HepG2 (cell line): ENCODE results near the gene CAVIN1. TPM values are rescaled to one million over a fixed set of nuclear protein-coding genes. Genes with fewer than 3 reads are reported as not detected.

Experiments used
- ATAC-seq: fragments of 200-7000 bp; cut with Tn5 transposase; 3 replicates; pipeline ENCODE4 v1.9.1; 2020; ENCODE audit warnings: mild to moderate bottlenecking, moderate library complexity
- BruUV-seq: library from RNA; stranded (reverse); fragments of 400-500 nt; replicated peaks from 2 replicates; lab custom pipeline; 2021; lab: Mats Ljungman, UMichigan
- CTCF ChIA-PET: fragments of 300-600 bp; formaldehyde crosslinking; extraction: SDS; loops from one replicate; lab custom pipeline; 2021; ENCODE audit warnings: low total read pairs, inconsistent platforms, low intra/inter-chr PET ratio; lab: Yijun Ruan, JAX
- POLR2A ChIA-PET: fragments of 350-600 bp; sonication (Branson Sonifier 250); formaldehyde crosslinking; loops from one replicate; lab custom pipeline; 2020; ENCODE audit warnings: antibody characterized with exemption, inconsistent platforms; lab: Yijun Ruan, JAX
- DNase-seq: peaks from one replicate; pipeline ENCODE4 v3.0.0-alpha.2; 2015; ENCODE audit warnings: low spot score
- FAIRE-seq: peaks from 3 replicates; lab custom pipeline; 2011; peaks lifted over from hg19 to GRCh38; lab: Jason Lieb, UNC
- H2AFZ ChIP-seq: one replicate; pipeline ENCODE4 v1.6.1; 2011; ENCODE audit warnings: low read length, inconsistent platforms
- H3K27ac ChIP-seq: fragments of 300-600 bp; 3 replicates; pipeline ENCODE4 v1.8.0; 2011; ENCODE audit warnings: mixed run types, mild to moderate bottlenecking, mixed read lengths, low read length, inconsistent platforms; ENCODE audit not compliant: insufficient read depth; ENCODE audit errors: extremely low read length
- H3K27me3 ChIP-seq, 2 experiments: fragments of 200-600 bp in 1 of 2; 2 replicates in 1 of 2; 3 replicates in 1 of 2; pipeline versions ENCODE4 v1.6.0 to v1.8.0; 2011; ENCODE audit warnings: low read length in 2 of 2, mild to moderate bottlenecking in 2 of 2, moderate library complexity in 2 of 2, inconsistent platforms in 1 of 2; ENCODE audit not compliant: insufficient read depth in 2 of 2, control insufficient read depth in 1 of 2
- H3K36me3 ChIP-seq, 2 experiments: fragments of 200-600 bp in 1 of 2; replicated peaks in 1 of 2; 2 replicates in 1 of 2; 3 replicates in 1 of 2; pipeline versions ENCODE4 v1.5.1 to v1.8.0; 2011; ENCODE audit warnings: low read length in 2 of 2, inconsistent platforms in 1 of 2; ENCODE audit not compliant: insufficient read depth in 2 of 2, control insufficient read depth in 1 of 2
- H3K4me1 ChIP-seq: 2 replicates; pipeline ENCODE4 v1.5.1; 2012; ENCODE audit warnings: low read length, inconsistent platforms; ENCODE audit not compliant: insufficient read depth
- H3K4me2 ChIP-seq: 2 replicates; pipeline ENCODE4 v1.6.0; 2011; ENCODE audit warnings: low read depth, low read length, inconsistent platforms
- H3K4me3 ChIP-seq, 3 experiments: fragments of 200-600 bp in 1 of 3; sonication (generic), shearing (Covaris generic) in 1 of 3; replicated peaks in 1 of 3; 2 replicates each; pipeline ENCODE4 v1.5.1; 2011 to 2016; ENCODE audit warnings: low read length in 3 of 3, inconsistent platforms in 2 of 3, low read depth in 2 of 3, mild to moderate bottlenecking in 2 of 3, control low read depth in 1 of 3, mixed read lengths in 1 of 3; ENCODE audit not compliant: insufficient read depth in 1 of 3
- H3K79me2 ChIP-seq: one replicate; pipeline ENCODE4 v1.6.1; 2011; ENCODE audit warnings: low read length, inconsistent platforms; ENCODE audit not compliant: insufficient read depth
- H3K9ac ChIP-seq: 2 replicates; pipeline ENCODE4 v1.6.0; 2011; ENCODE audit warnings: mild to moderate bottlenecking, low read depth, low read length, inconsistent platforms; ENCODE audit not compliant: insufficient read depth
- H3K9me3 ChIP-seq: 2 replicates; pipeline ENCODE4 v1.5.1; 2012; ENCODE audit warnings: mild to moderate bottlenecking, low read length
- H4K20me1 ChIP-seq: 2 replicates; pipeline ENCODE4 v1.6.0; 2011; ENCODE audit warnings: inconsistent platforms, mild to moderate bottlenecking, low read length, moderate library complexity; ENCODE audit not compliant: insufficient read depth
- HIVEP1 ChIP-seq: sonication (generic); formaldehyde crosslinking; IDR thresholded peaks from 2 replicates; pipeline ENCODE4 v1.4.0; 2020; ENCODE audit warnings: mild to moderate bottlenecking, missing genetic modification reagents
- KLF12 ChIP-seq: sonication (generic); formaldehyde crosslinking; IDR thresholded peaks from 2 replicates; pipeline ENCODE4 v1.4.0; 2020; ENCODE audit warnings: missing genetic modification reagents, borderline replicate concordance
- ZEB1 ChIP-seq: IDR thresholded peaks from 2 replicates; pipeline ENCODE4 v1.6.1; 2012; ENCODE audit warnings: mild to moderate bottlenecking, low read depth, inconsistent platforms; ENCODE audit not compliant: insufficient replicate concordance
- ZNF180 ChIP-seq: sonication (generic); formaldehyde crosslinking; IDR thresholded peaks from 2 replicates; pipeline ENCODE4 v1.4.0; 2020; ENCODE audit warnings: low read depth, missing genetic modification reagents, borderline replicate concordance
- ZNF496 ChIP-seq: sonication (generic); formaldehyde crosslinking; IDR thresholded peaks from 2 replicates; pipeline ENCODE4 v1.8.1; 2023; ENCODE audit warnings: mild to moderate bottlenecking, moderate library complexity, missing genetic modification reagents; ENCODE audit not compliant: insufficient replicate concordance
- WGBS: methylation state at CpG from one replicate; pipeline ENCODE4 v1.1.6; 2017; ENCODE audit warnings: low lambda C conversion rate; 5-methylcytosine and 5-hydroxymethylcytosine counted together
- in situ Hi-C: cut with HindIII; loops from 2 replicates; pipeline ENCODE4 v1.10.0; 2017; ENCODE audit warnings: low pct_unique_long_range_greater_than_20kb; ENCODE audit not compliant: extremely low pct_ligation_motif_present
- intact Hi-C: fragments of 100-400 bp; cut with micrococcal nuclease; formaldehyde crosslinking; loops from one replicate; pipeline ENCODE4 v1.10.0; 2022; ENCODE audit not compliant: unreplicated experiment
- polyA plus RNA-seq, 8 experiments: library from polyadenylated mRNA; depleted of rRNA in 3 of 8; stranded (reverse) in 7 of 8; unstranded in 1 of 8; fragments of >200 nt; fragmentation: Illumina TruSeq in 4 of 8; extraction: Trizol in 4 of 8; gene quantifications; 2 replicates each; pipeline versions ENCODE4 v1.2.1 to v1.2.3, GENCODE V29; 2011 to 2016; ENCODE audit warnings: low read depth in 4 of 8, missing spikeins in 1 of 8, mixed read lengths in 1 of 8; ENCODE audit not compliant: insufficient read depth in 1 of 8
- total RNA-seq, 5 experiments: library from RNA; depleted of rRNA; stranded (reverse); fragments of >200 nt; fragmentation: Illumina TruSeq; extraction: Trizol; gene quantifications; 2 replicates each; pipeline ENCODE4 v1.2.3, GENCODE V29; 2016; ENCODE audit warnings: low read depth in 1 of 5
- TF ChIP-seq, protein P1 (sequence below): sonication (generic); formaldehyde crosslinking; IDR thresholded peaks from 2 replicates; pipeline ENCODE4 v1.4.0; 2020; ENCODE audit warnings: missing genetic modification reagents
- TF ChIP-seq, protein P2 (sequence below): sonication (generic); formaldehyde crosslinking; IDR thresholded peaks from 2 replicates; pipeline ENCODE4 v1.5.0; 2020; ENCODE audit warnings: mild to moderate bottlenecking, missing genetic modification reagents
- TF ChIP-seq, protein P3 (sequence below): sonication (generic); formaldehyde crosslinking; IDR thresholded peaks from 2 replicates; pipeline ENCODE4 v1.8.0; 2022; ENCODE audit warnings: mild to moderate bottlenecking, missing genetic modification reagents
- TF ChIP-seq, protein P4 (sequence below): sonication (generic); formaldehyde crosslinking; IDR thresholded peaks from 2 replicates; pipeline ENCODE4 v1.5.1; 2020; ENCODE audit warnings: mild to moderate bottlenecking, missing genetic modification reagents, borderline replicate concordance

The CAVIN1 gene
- total and polyA plus RNA-seq, 2 of the 13 experiments (the other 11 are each of a cell fraction or from before 2014, with no cell fraction given), result 15.9 to 25.5 TPM

DNA sequence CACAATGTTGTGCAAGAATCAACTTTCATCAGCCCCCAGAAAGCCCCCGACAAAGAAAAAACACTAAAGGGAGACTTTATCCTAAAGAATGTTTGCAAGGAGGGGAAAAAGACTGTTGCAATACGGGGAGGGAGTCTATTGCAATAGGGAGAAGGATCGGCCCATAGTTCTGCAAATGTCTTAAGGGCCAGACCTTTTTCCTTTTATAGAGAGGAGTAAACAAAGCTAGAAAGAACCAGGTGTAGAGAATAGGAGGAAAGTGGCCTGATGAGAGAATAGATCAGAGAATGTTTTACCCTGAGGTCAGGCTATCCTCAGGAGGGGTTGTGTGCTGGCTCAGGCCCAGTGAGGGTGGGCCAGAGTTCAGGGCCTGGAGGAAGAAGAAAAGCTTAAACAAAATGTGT lies 8.7 kb upstream of the CAVIN1 start (continued):
- TF ChIP-seq, protein P1, sequence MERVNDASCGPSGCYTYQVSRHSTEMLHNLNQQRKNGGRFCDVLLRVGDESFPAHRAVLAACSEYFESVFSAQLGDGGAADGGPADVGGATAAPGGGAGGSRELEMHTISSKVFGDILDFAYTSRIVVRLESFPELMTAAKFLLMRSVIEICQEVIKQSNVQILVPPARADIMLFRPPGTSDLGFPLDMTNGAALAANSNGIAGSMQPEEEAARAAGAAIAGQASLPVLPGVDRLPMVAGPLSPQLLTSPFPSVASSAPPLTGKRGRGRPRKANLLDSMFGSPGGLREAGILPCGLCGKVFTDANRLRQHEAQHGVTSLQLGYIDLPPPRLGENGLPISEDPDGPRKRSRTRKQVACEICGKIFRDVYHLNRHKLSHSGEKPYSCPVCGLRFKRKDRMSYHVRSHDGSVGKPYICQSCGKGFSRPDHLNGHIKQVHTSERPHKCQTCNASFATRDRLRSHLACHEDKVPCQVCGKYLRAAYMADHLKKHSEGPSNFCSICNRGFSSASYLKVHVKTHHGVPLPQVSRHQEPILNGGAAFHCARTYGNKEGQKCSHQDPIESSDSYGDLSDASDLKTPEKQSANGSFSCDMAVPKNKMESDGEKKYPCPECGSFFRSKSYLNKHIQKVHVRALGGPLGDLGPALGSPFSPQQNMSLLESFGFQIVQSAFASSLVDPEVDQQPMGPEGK (CRISPR knock-in tag), result peak; percentile 74
- TF ChIP-seq ZNF496 (CRISPR knock-in tag) (no peak), KLF12 (CRISPR knock-in tag) (0 out of 2 replicates have a peak, but pooled peaks have one; percentile 26), HIVEP1 (CRISPR knock-in tag) (no peak)
- TF ChIP-seq, protein P2, sequence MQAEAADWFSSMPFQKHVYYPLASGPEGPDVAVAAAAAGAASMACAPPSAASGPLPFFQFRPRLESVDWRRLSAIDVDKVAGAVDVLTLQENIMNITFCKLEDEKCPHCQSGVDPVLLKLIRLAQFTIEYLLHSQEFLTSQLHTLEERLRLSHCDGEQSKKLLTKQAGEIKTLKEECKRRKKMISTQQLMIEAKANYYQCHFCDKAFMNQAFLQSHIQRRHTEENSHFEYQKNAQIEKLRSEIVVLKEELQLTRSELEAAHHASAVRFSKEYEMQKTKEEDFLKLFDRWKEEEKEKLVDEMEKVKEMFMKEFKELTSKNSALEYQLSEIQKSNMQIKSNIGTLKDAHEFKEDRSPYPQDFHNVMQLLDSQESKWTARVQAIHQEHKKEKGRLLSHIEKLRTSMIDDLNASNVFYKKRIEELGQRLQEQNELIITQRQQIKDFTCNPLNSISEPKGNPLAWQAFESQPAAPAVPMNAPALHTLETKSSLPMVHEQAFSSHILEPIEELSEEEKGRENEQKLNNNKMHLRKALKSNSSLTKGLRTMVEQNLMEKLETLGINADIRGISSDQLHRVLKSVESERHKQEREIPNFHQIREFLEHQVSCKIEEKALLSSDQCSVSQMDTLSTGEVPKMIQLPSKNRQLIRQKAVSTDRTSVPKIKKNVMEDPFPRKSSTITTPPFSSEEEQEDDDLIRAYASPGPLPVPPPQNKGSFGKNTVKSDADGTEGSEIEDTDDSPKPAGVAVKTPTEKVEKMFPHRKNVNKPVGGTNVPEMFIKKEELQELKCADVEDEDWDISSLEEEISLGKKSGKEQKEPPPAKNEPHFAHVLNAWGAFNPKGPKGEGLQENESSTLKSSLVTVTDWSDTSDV, result no peak
- TF ChIP-seq, all 625 proteins: peak for 6

DNA sequence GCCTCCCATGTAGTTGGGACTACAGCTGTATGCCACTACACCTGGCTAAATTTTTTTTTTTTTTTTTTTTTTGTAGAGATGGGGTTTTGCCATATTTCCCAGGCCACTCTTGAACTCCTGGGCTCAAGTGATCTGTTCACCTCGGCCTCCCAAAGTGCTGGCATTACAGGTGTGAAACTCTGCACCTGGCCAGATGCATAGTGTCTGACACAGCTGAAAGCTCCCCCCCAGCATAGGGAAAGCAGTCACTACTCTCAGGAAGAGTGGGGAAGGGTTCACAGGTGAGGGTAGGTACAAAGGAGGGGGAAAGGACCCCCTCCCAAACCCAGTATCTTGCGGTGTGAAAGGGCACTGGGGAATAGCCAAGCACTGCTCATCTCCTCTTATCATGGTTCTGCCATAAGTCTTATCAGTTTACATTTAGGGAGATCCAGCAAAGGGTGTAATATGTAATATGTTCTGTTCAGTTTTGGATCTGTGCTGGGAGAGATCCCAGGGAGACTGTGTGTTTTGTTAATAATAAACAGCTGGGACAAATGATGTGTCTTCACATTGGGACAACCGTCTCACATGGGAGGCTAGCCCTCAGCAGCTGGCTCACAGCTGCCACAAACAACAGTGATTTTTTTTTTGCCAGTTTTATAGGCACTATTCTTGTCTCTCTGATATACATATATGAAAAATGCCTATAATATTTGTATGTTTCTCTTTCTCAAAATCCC lies 6.8 kb upstream of the CAVIN1 start:
- TF ChIP-seq ZNF180 (CRISPR knock-in tag) (no peak), ZEB1 (peak; percentile 39)
- TF ChIP-seq, protein P3, sequence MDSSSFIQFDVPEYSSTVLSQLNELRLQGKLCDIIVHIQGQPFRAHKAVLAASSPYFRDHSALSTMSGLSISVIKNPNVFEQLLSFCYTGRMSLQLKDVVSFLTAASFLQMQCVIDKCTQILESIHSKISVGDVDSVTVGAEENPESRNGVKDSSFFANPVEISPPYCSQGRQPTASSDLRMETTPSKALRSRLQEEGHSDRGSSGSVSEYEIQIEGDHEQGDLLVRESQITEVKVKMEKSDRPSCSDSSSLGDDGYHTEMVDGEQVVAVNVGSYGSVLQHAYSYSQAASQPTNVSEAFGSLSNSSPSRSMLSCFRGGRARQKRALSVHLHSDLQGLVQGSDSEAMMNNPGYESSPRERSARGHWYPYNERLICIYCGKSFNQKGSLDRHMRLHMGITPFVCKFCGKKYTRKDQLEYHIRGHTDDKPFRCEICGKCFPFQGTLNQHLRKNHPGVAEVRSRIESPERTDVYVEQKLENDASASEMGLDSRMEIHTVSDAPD (CRISPR knock-in tag), result no peak
- TF ChIP-seq, protein P4, sequence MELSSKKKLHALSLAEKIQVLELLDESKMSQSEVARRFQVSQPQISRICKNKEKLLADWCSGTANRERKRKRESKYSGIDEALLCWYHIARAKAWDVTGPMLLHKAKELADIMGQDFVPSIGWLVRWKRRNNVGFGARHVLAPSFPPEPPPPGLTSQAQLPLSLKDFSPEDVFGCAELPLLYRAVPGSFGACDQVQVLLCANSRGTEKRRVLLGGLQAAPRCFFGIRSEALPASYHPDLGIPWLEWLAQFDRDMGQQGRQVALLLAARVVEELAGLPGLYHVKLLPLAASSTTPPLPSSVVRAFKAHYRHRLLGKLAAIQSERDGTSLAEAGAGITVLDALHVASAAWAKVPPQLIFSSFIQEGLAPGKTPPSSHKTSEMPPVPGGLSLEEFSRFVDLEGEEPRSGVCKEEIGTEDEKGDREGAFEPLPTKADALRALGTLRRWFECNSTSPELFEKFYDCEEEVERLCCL (CRISPR knock-in tag), result no peak
- no peaks in the 10 kb centered on the region for H3K79me2 ChIP-seq
- BruUV-seq, result no TSS peak
- DNase-seq (no peak), ATAC-seq (no peak), FAIRE-seq (no peak)
- intact Hi-C loops (loop anchor here (2.0 to 10.0 kb wide), 2 partner anchors 29 to 55 kb away; partner anchors contain the start of gene ATP6V0A1), in situ Hi-C loops (no loop called here)
- no peak overlapping the region for H3K4me3 ChIP-seq
- H3K9me3 ChIP-seq, result no peaks in the 10 kb centered on the region
- no peaks in the 10 kb centered on the region for H3K27me3 ChIP-seq
- no peaks in the 10 kb centered on the region for H3K36me3 ChIP-seq
- H2AFZ ChIP-seq, result no peak overlapping the region
- no peak overlapping the region for H3K9ac ChIP-seq
- H3K27ac ChIP-seq, result no peak overlapping the region
- WGBS, result 22% methylated on average over 3 of the region's 3 CpGs
- ChIA-PET POLR2A (no interaction called here), CTCF (no interaction called here)
- H3K4me2 ChIP-seq, result peak overlapping the region; percentile 35
- no peaks in the 10 kb centered on the region for H4K20me1 ChIP-seq
- peaks cover 74% of the 10 kb centered on the region for H3K4me1 ChIP-seq
